ENCODE measurements around the gene TTC29. TPM values are rescaled to one million over a fixed set of nuclear protein-coding genes. Genes with fewer than 3 reads are reported as not detected.

TTC29 gene
- total and polyA plus RNA-seq, 2 donors (not counting 1 experiment from before 2014, with no cell fraction given), result not detected

GRCh38 chr4:146978641-146979040 is 33.0 kb upstream of the TTC29 start:
- H3K4me3 Mint-ChIP-seq, result no peak overlapping the region
- H3K36me3 ChIP-seq (replicated peaks in 1 of 2; ENCODE audit: control extremely low read depth in 1 of 2, control insufficient read depth in 1 of 2, extremely low read depth in 1 of 2, insufficient read depth in 2 of 2, low read length in 1 of 2), result no peaks in the 10 kb centered on the region
- no peaks in the 10 kb centered on the region for H3K9me3 ChIP-seq (ENCODE audit: control extremely low read depth in 1 of 3, control insufficient read depth in 2 of 3, insufficient read depth in 1 of 3, low read length in 2 of 3)
- H3K27me3 ChIP-seq (replicated peaks in 1 of 4; ENCODE audit: control extremely low read depth in 1 of 4, control insufficient read depth in 3 of 4, insufficient read depth in 4 of 4, low read length in 3 of 4), result no peaks in the 10 kb centered on the region
- H3K27me3 Mint-ChIP-seq, result peaks cover 11% of the 10 kb centered on the region
- H3K27ac ChIP-seq (ENCODE audit: low read length in 2 of 2), result no peak overlapping the region
- H3K4me2 ChIP-seq (replicated peaks; ENCODE audit: low read depth, low read length, poor library complexity, severe bottlenecking), result no peak overlapping the region
- no peak overlapping the region for H3K9ac ChIP-seq (ENCODE audit: low read length)
- H3K79me2 ChIP-seq (ENCODE audit: control insufficient read depth, insufficient read depth, low read length), result no peaks in the 10 kb centered on the region
- POLR2A ChIA-PET, result no interaction called here
- H3K4me3 ChIP-seq (ENCODE audit: control extremely low read depth in 1 of 5, extremely low read depth in 1 of 5, insufficient read depth in 1 of 5, low read depth in 2 of 5, low read length in 4 of 5), result no peak overlapping the region
- no peaks in the 10 kb centered on the region for H3K4me1 ChIP-seq (ENCODE audit: control insufficient read depth in 2 of 2, insufficient read depth in 2 of 2, low read length in 2 of 2)
- no peak overlapping the region for H3K27ac Mint-ChIP-seq
- H4K20me1 ChIP-seq (ENCODE audit: control insufficient read depth, insufficient read depth, low read length, poor library complexity, severe bottlenecking), result no peaks in the 10 kb centered on the region
- TF ChIP-seq, protein P1, sequence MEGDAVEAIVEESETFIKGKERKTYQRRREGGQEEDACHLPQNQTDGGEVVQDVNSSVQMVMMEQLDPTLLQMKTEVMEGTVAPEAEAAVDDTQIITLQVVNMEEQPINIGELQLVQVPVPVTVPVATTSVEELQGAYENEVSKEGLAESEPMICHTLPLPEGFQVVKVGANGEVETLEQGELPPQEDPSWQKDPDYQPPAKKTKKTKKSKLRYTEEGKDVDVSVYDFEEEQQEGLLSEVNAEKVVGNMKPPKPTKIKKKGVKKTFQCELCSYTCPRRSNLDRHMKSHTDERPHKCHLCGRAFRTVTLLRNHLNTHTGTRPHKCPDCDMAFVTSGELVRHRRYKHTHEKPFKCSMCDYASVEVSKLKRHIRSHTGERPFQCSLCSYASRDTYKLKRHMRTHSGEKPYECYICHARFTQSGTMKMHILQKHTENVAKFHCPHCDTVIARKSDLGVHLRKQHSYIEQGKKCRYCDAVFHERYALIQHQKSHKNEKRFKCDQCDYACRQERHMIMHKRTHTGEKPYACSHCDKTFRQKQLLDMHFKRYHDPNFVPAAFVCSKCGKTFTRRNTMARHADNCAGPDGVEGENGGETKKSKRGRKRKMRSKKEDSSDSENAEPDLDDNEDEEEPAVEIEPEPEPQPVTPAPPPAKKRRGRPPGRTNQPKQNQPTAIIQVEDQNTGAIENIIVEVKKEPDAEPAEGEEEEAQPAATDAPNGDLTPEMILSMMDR (IDR thresholded peaks at IDR 0.05), result no peak
- TF ChIP-seq EZH2 (IDR thresholded peaks at IDR 0.05; ENCODE audit: borderline replicate concordance, insufficient read depth, low read depth, low read length, poor library complexity, severe bottlenecking), result no peak
- DNase-seq (no peak), ATAC-seq (ENCODE audit: low read depth) (no peak)
- no peak overlapping the region for H2AFZ ChIP-seq (ENCODE audit: insufficient read depth, low read depth, low read length, poor library complexity, severe bottlenecking)
- intact Hi-C loops (cut with micrococcal nuclease), result no loop called here
- H3K4me1 Mint-ChIP-seq, result no peaks in the 10 kb centered on the region
- WGBS (ENCODE audit: insufficient coverage), result 75% methylated on average over 2 of the region's 4 CpGs
- CTCF ChIA-PET, result no interaction called here
- no peaks in the 10 kb centered on the region for H3K9me3 Mint-ChIP-seq (ENCODE audit: insufficient read depth)

GRCh38 chr4:146976145-146976544 is 30.5 kb upstream of the TTC29 start:
- Mint-ChIP-seq H3K27ac (no peak overlapping the region), H3K9me3 (ENCODE audit: insufficient read depth) (no peaks in the 10 kb centered on the region), H3K27me3 (peaks cover 17% of the 10 kb centered on the region), H3K4me3 (no peak overlapping the region), H3K4me1 (no peaks in the 10 kb centered on the region)
- Histone ChIP-seq H2AFZ (ENCODE audit: insufficient read depth, low read depth, low read length, poor library complexity, severe bottlenecking) (no peak overlapping the region), H3K4me1 (ENCODE audit: control insufficient read depth in 2 of 2, insufficient read depth in 2 of 2, low read length in 2 of 2) (no peaks in the 10 kb centered on the region), H3K27me3 (replicated peaks in 1 of 4; ENCODE audit: control extremely low read depth in 1 of 4, control insufficient read depth in 3 of 4, insufficient read depth in 4 of 4, low read length in 3 of 4) (peaks cover 0 to 4% (median 0%) of the 10 kb centered on the region in 4 experiments), H3K9me3 (ENCODE audit: control extremely low read depth in 1 of 3, control insufficient read depth in 2 of 3, insufficient read depth in 1 of 3, low read length in 2 of 3) (no peaks in the 10 kb centered on the region), H3K9ac (ENCODE audit: low read length) (no peak overlapping the region), H3K4me2 (replicated peaks; ENCODE audit: low read depth, low read length, poor library complexity, severe bottlenecking) (no peak overlapping the region), H4K20me1 (ENCODE audit: control insufficient read depth, insufficient read depth, low read length, poor library complexity, severe bottlenecking) (no peaks in the 10 kb centered on the region), H3K27ac (ENCODE audit: low read length in 2 of 2) (no peak overlapping the region), H3K36me3 (replicated peaks in 1 of 2; ENCODE audit: control extremely low read depth in 1 of 2, control insufficient read depth in 1 of 2, extremely low read depth in 1 of 2, insufficient read depth in 2 of 2, low read length in 1 of 2) (no peaks in the 10 kb centered on the region), H3K4me3 (ENCODE audit: control extremely low read depth in 1 of 5, extremely low read depth in 1 of 5, insufficient read depth in 1 of 5, low read depth in 2 of 5, low read length in 4 of 5) (no peak overlapping the region), H3K79me2 (ENCODE audit: control insufficient read depth, insufficient read depth, low read length) (no peaks in the 10 kb centered on the region)
- DNase-seq, result no peak
- TF ChIP-seq, protein P1 (IDR thresholded peaks at IDR 0.05), result no peak
- TF ChIP-seq EZH2 (IDR thresholded peaks at IDR 0.05; ENCODE audit: borderline replicate concordance, insufficient read depth, low read depth, low read length, poor library complexity, severe bottlenecking), result no peak
- POLR2A ChIA-PET, result no interaction called here
- CTCF ChIA-PET, result no interaction called here
- ATAC-seq (ENCODE audit: low read depth), result no peak
- intact Hi-C loops (cut with micrococcal nuclease), result no loop called here
- no CpG with 5 or more reads among the region's 1 CpG for WGBS (ENCODE audit: insufficient coverage)
